Measurements from ENCODE around the gene CWC22. TPM values are rescaled to one million over a fixed set of nuclear protein-coding genes. Genes with fewer than 3 reads are reported as not detected.

CWC22 gene
- total and polyA plus RNA-seq, 2 donors (not counting 1 experiment from before 2014, with no cell fraction given), result 6.4 to 22.5 TPM

- no peak for DNase-seq (ENCODE audit: low read depth in 2 of 2)
- no peak for TF ChIP-seq EZH2 (IDR thresholded peaks at IDR 0.05; ENCODE audit: low read length, missing control alignments)
- TF ChIP-seq CTCF (conservative IDR thresholded peaks at IDR 0.05 in 1 of 2, IDR thresholded peaks at IDR 0.05 in 1 of 2; ENCODE audit: low read depth in 1 of 2, low read length in 2 of 2), result no peak
- Histone ChIP-seq H3K36me3 (ENCODE audit: control insufficient read depth, insufficient read depth, low read length) (no peaks in the 10 kb centered on the region), H3K9me3 (ENCODE audit: control insufficient read depth, insufficient read depth, low read depth, low read length) (no peaks in the 10 kb centered on the region), H2AFZ (ENCODE audit: low read length) (no peak overlapping the region), H3K9ac (ENCODE audit: insufficient read depth, low read length) (no peak overlapping the region), H4K20me1 (ENCODE audit: control insufficient read depth, extremely low read depth, insufficient read depth, low read length) (no peaks in the 10 kb centered on the region), H3K27me3 (ENCODE audit: control insufficient read depth, insufficient read depth, low read length) (no peaks in the 10 kb centered on the region), H3K4me3 (replicated peaks in 1 of 4; ENCODE audit: control extremely low read depth in 1 of 4, insufficient read depth in 1 of 4, low read depth in 3 of 4, low read length in 4 of 4) (no peak overlapping the region), H3K79me2 (ENCODE audit: control insufficient read depth, insufficient read depth, low read length) (no peaks in the 10 kb centered on the region), H3K27ac (ENCODE audit: insufficient read depth, low read length) (no peak overlapping the region), H3K4me2 (ENCODE audit: extremely low read depth, insufficient read depth, low read length) (no peak overlapping the region), H3K4me1 (ENCODE audit: control insufficient read depth, extremely low read depth, insufficient read depth, low read length) (no peaks in the 10 kb centered on the region)
Observed at GRCh38 chr2:179915395-179915992, 91.6 kb downstream of the CWC22 start.

GRCh38 chr2:179913809-179914208 is 93.3 kb downstream of the CWC22 start:
- Histone ChIP-seq H3K36me3 (ENCODE audit: control insufficient read depth, insufficient read depth, low read length) (no peaks in the 10 kb centered on the region), H3K9me3 (ENCODE audit: control insufficient read depth, insufficient read depth, low read depth, low read length) (no peaks in the 10 kb centered on the region), H3K4me1 (ENCODE audit: control insufficient read depth, extremely low read depth, insufficient read depth, low read length) (no peaks in the 10 kb centered on the region), H3K27me3 (ENCODE audit: control insufficient read depth, insufficient read depth, low read length) (no peaks in the 10 kb centered on the region), H3K27ac (ENCODE audit: insufficient read depth, low read length) (no peak overlapping the region), H3K4me2 (ENCODE audit: extremely low read depth, insufficient read depth, low read length) (no peak overlapping the region), H3K4me3 (replicated peaks in 1 of 4; ENCODE audit: control extremely low read depth in 1 of 4, insufficient read depth in 1 of 4, low read depth in 3 of 4, low read length in 4 of 4) (no peak overlapping the region), H2AFZ (ENCODE audit: low read length) (no peak overlapping the region), H3K9ac (ENCODE audit: insufficient read depth, low read length) (no peak overlapping the region), H3K79me2 (ENCODE audit: control insufficient read depth, insufficient read depth, low read length) (no peaks in the 10 kb centered on the region), H4K20me1 (ENCODE audit: control insufficient read depth, extremely low read depth, insufficient read depth, low read length) (no peaks in the 10 kb centered on the region)
- no peak for TF ChIP-seq CTCF (conservative IDR thresholded peaks at IDR 0.05 in 1 of 2, IDR thresholded peaks at IDR 0.05 in 1 of 2; ENCODE audit: low read depth in 1 of 2, low read length in 2 of 2)
- no peak for TF ChIP-seq EZH2 (IDR thresholded peaks at IDR 0.05; ENCODE audit: low read length, missing control alignments)
- DNase-seq (ENCODE audit: low read depth in 2 of 2), result no peak

GRCh38 chr2:179911569-179911968 is 95.5 kb downstream of the CWC22 start:
- Histone ChIP-seq H3K9ac (ENCODE audit: insufficient read depth, low read length) (no peak overlapping the region), H3K79me2 (ENCODE audit: control insufficient read depth, insufficient read depth, low read length) (no peaks in the 10 kb centered on the region), H3K4me1 (ENCODE audit: control insufficient read depth, extremely low read depth, insufficient read depth, low read length) (no peaks in the 10 kb centered on the region), H4K20me1 (ENCODE audit: control insufficient read depth, extremely low read depth, insufficient read depth, low read length) (no peaks in the 10 kb centered on the region), H3K36me3 (ENCODE audit: control insufficient read depth, insufficient read depth, low read length) (no peaks in the 10 kb centered on the region), H3K9me3 (ENCODE audit: control insufficient read depth, insufficient read depth, low read depth, low read length) (no peaks in the 10 kb centered on the region), H3K27ac (ENCODE audit: insufficient read depth, low read length) (no peak overlapping the region), H3K27me3 (ENCODE audit: control insufficient read depth, insufficient read depth, low read length) (no peaks in the 10 kb centered on the region), H3K4me2 (ENCODE audit: extremely low read depth, insufficient read depth, low read length) (no peak overlapping the region), H2AFZ (ENCODE audit: low read length) (no peak overlapping the region), H3K4me3 (replicated peaks in 1 of 4; ENCODE audit: control extremely low read depth in 1 of 4, insufficient read depth in 1 of 4, low read depth in 3 of 4, low read length in 4 of 4) (no peak overlapping the region)
- no peak for DNase-seq (ENCODE audit: low read depth in 2 of 2)
- TF ChIP-seq EZH2 (IDR thresholded peaks at IDR 0.05; ENCODE audit: low read length, missing control alignments), result no peak
- no peak for TF ChIP-seq CTCF (conservative IDR thresholded peaks at IDR 0.05 in 1 of 2, IDR thresholded peaks at IDR 0.05 in 1 of 2; ENCODE audit: low read depth in 1 of 2, low read length in 2 of 2)

Measured in fibroblast of lung (primary cell).